Adrenal gland (tissue), 12 donors: ENCODE measurements around the gene RECQL. TPM values are rescaled to one million over a fixed set of nuclear protein-coding genes. Genes with fewer than 3 reads are reported as not detected.

Experiments
- DNase-seq, 7 donors: peaks; one replicate each; pipeline ENCODE4 v3.0.0-alpha.2; 2019 to 2020
- H3K27ac ChIP-seq, 5 donors: fragments of 200-600 bp; sonication (generic) in 4 of 5; 1 replicate in 3 of 5; 2 replicates in 2 of 5; pipeline versions ENCODE4 v1.5.1 to v1.8.0; 2016 to 2020; ENCODE audit warnings: mild to moderate bottlenecking in 1 of 5
- H3K27me3 ChIP-seq: fragments of 200-600 bp; 2 replicates; pipeline ENCODE4 v1.8.0; 2021
- H3K36me3 ChIP-seq, 2 donors: fragments of 200-600 bp; replicated peaks in 1 of 2; 1 replicate in 1 of 2; 2 replicates in 1 of 2; pipeline versions ENCODE4 v1.5.1 to v1.8.0; 2018 to 2022
- H3K4me1 ChIP-seq, 2 donors: fragments of 200-600 bp; replicated peaks in 1 of 2; 1 replicate in 1 of 2; 2 replicates in 1 of 2; pipeline versions ENCODE4 v1.5.1 to v1.8.0; 2018 to 2021
- H3K4me3 ChIP-seq, 4 donors: fragments of 200-600 bp; sonication (generic) in 3 of 4; one replicate each; pipeline ENCODE4 v1.5.1; 2016 to 2018
- H3K9me3 ChIP-seq, 3 donors: fragments of 200-600 bp; sonication (generic) in 1 of 3; replicated peaks in 1 of 3; 1 replicate in 2 of 3; 2 replicates in 1 of 3; pipeline versions ENCODE4 v1.5.1 to v1.8.0; 2016 to 2021
- POLR2A ChIP-seq, 2 donors: fragments of 450-650 bp; IDR thresholded peaks; one replicate each; pipeline ENCODE4 v1.6.1; 2017; ENCODE audit warnings: antibody characterized with exemption in 2 of 2, mild to moderate bottlenecking in 2 of 2, moderate library complexity in 1 of 2
- WGBS, 4 donors: extraction: QIAGEN DNeasy Blood & Tissue Kit in 2 of 4; methylation state at CpG; one replicate each; pipeline versions ENCODE4 v1.1.5 to v1.1.7; 2013 to 2017; 5-methylcytosine and 5-hydroxymethylcytosine counted together
- intact Hi-C, 2 donors: fragments of 100-400 bp; cut with DNase I; formaldehyde crosslinking; loops; one replicate each; pipeline versions ENCODE4 v1.14.1 to v1.15.0; 2022 to 2023
- polyA plus RNA-seq, 3 donors: library from polyadenylated mRNA; stranded (reverse); fragments of 200-250 nt in 2 of 3; fragments of 350-450 nt in 1 of 3; fragmentation: Illumina TruSeq in 1 of 3; extraction: RNeasy Lipid Tissue Mini Kit (QIAGEN cat#74804) in 1 of 3; gene quantifications; one replicate each; pipeline ENCODE4 v1.2.3, GENCODE V29; 2013 to 2014
- total RNA-seq, 9 donors: library from RNA; depleted of rRNA in 4 of 9; stranded (reverse); fragments of >200 nt in 4 of 9; fragments of 120-200 nt in 1 of 9; fragmentation: NEBNext Ultra II Directional in 1 of 9; extraction: Animal tissue kit (Norgen Biotek cat#: 25700) in 1 of 9; gene quantifications; one replicate each; pipeline versions ENCODE4 v1.1.0 to v1.2.4, GENCODE V29; 2013 to 2023
- TF ChIP-seq, protein P1 (sequence below), 6 experiments: fragments of 450-650 bp in 4 of 6; fragments of 200-600 bp in 2 of 6; sonication (generic) in 1 of 6; IDR thresholded peaks; 1 replicate in 5 of 6; 2 replicates in 1 of 6; pipeline versions ENCODE4 v1.5.1 to v1.8.0; 2016 to 2021; ENCODE audit warnings: antibody characterized with exemption in 6 of 6, mild to moderate bottlenecking in 2 of 6, moderate library complexity in 1 of 6
- donor health status: healthy with polysubstance abuse.
- donor health status: Bipolar disorder and iron deficiency.
- donor health status: DM: yes; HTN: yes; CAD: no.
- donor health status: DM: no; HTN: no; CAD: no.
- donor health status: DM: no; HTN: no; CAD: no.
- donor health status: DM: yes; HTN: yes; CAD: no.

Gene RECQL
- total and polyA plus RNA-seq, 12 donors, result 12.6 to 42.1 (median 25.8) TPM

DNA sequence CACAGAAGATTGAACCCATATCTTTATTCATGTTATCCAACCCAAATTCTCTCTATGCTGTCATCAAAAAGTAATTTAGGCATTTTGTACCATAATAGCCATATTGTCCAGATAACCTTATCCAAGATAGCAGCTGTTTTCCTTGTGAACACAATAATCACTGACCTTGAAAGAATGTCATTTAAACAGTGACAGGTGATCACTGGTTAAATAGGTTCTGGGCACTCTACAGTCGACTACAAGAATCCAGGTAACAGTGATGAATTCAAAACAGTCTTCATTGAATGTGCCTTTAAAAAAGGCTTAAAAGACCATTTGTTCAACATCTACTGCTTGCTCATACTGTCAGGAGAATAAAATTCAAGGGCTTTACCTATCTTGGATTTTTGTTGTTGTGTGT is 20.1 kb upstream of the RECQL start:
- Histone ChIP-seq H3K36me3 (peaks cover 0 to 4% of the 10 kb centered on the region in 2 donors), H3K27me3 (no peaks in the 10 kb centered on the region), H3K9me3 (no peaks in the 10 kb centered on the region), H3K4me1 (no peaks in the 10 kb centered on the region), H3K27ac (no peak overlapping the region), H3K4me3 (no peak overlapping the region)
- no peak for DNase-seq
- 53 to 64% (median 61%) methylated on average over 1 of the region's 1 CpG for WGBS, 4 donors
- TF ChIP-seq, protein P1, sequence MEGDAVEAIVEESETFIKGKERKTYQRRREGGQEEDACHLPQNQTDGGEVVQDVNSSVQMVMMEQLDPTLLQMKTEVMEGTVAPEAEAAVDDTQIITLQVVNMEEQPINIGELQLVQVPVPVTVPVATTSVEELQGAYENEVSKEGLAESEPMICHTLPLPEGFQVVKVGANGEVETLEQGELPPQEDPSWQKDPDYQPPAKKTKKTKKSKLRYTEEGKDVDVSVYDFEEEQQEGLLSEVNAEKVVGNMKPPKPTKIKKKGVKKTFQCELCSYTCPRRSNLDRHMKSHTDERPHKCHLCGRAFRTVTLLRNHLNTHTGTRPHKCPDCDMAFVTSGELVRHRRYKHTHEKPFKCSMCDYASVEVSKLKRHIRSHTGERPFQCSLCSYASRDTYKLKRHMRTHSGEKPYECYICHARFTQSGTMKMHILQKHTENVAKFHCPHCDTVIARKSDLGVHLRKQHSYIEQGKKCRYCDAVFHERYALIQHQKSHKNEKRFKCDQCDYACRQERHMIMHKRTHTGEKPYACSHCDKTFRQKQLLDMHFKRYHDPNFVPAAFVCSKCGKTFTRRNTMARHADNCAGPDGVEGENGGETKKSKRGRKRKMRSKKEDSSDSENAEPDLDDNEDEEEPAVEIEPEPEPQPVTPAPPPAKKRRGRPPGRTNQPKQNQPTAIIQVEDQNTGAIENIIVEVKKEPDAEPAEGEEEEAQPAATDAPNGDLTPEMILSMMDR (IDR thresholded peaks at IDR 0.05), result no peak
- TF ChIP-seq POLR2A (IDR thresholded peaks at IDR 0.05), result no peak
- intact Hi-C loops, result no loop called here

DNA sequence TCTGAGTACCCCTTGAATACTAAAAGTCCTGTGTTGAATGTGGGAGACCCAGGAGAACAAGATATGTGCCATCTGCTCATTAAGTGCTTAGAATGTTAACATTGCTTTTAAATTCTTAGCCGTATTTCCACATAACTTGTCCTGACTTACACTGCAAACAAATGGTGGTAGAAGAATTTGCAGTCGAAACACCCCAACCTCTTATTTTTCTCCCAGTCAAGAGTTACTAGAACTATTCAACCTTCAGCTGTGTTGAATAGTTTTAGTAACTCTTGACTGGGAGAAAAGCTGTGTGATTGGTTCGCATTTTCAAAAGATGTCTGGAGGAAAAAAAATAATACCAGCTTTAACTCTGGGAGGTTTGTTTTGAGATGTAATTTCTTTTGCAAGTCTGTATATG is 17.0 kb upstream of the RECQL start:
- Histone ChIP-seq H3K27me3 (no peaks in the 10 kb centered on the region), H3K4me1 (no peaks in the 10 kb centered on the region), H3K9me3 (no peaks in the 10 kb centered on the region), H3K36me3 (peaks cover 0 to 26% of the 10 kb centered on the region in 2 donors), H3K27ac (no peak overlapping the region), H3K4me3 (no peak overlapping the region)
- 94 to 97% (median 96%) methylated on average over 3 of the region's 3 CpGs for WGBS, 4 donors
- DNase-seq, result no peak
- intact Hi-C loops, result no loop called here
- TF ChIP-seq, protein P1 (IDR thresholded peaks at IDR 0.05), result no peak

DNA sequence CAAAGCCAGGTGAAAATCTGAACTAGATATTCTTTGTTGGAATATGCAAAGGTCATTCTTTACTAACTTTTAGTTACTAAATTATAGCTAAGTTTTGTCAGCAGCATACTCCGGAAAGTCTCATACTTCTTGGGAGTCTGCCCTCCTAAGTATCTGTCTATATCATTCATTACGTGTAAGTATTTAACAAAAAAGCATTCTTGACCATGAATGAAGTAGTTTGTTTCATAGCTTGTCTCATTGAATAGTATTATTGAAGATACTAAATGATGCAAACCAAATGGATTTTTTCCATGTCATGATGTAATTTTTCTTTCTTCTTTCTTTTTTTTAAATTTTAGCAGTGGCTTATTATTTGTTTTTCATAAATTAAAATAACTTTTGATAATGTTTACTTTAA is 14.8 kb upstream of the RECQL start:
- intact Hi-C loops, result no loop called here
- no peak overlapping the region for H3K27ac ChIP-seq
- TF ChIP-seq, protein P1 (IDR thresholded peaks at IDR 0.05), result no peak
- TF ChIP-seq POLR2A (IDR thresholded peaks at IDR 0.05), result no peak
- H3K36me3 ChIP-seq, result peaks cover 0 to 33% of the 10 kb centered on the region in 2 donors
- H3K4me3 ChIP-seq, result no peak overlapping the region
- WGBS, 4 donors, result 93 to 96% (median 94%) methylated on average over 2 of the region's 2 CpGs
- no peaks in the 10 kb centered on the region for H3K27me3 ChIP-seq
- no peaks in the 10 kb centered on the region for H3K9me3 ChIP-seq
- no peaks in the 10 kb centered on the region for H3K4me1 ChIP-seq
- no peak for DNase-seq

DNA sequence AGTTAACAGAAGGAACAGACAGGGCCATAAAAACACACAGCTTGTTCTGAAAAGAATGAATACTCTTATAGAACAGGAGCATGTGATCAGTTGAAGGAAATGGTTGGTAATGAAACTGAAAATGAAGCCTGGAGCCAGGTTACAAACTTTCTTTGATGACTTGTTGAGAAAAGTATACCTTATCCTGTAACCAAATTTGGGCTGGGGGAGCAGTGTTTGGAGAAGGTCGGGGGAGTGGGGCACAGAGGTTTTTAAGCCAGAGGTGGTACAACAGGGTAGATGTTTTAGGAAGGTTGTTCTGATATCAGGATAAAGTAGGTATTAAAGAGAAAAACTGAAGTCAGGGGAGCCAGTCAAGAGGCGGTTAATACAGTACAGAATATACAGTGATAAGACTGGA is 8.3 kb upstream of the RECQL start:
- no peak for TF ChIP-seq POLR2A (IDR thresholded peaks at IDR 0.05)
- TF ChIP-seq, protein P1 (IDR thresholded peaks at IDR 0.05), result no peak
- peaks cover 13 to 19% of the 10 kb centered on the region in 2 donors for H3K4me1 ChIP-seq
- DNase-seq, result no peak
- no peaks in the 10 kb centered on the region for H3K9me3 ChIP-seq
- 46 to 49% (median 47%) methylated on average over 2 of the region's 2 CpGs for WGBS, 4 donors
- H3K4me3 ChIP-seq, result no peak overlapping the region
- no peaks in the 10 kb centered on the region for H3K27me3 ChIP-seq
- no peak overlapping the region for H3K27ac ChIP-seq
- intact Hi-C loops, result loop anchor here in 1 of 2 donors (10.0 kb wide), 1 partner anchor 145 kb away; the partner anchor contains the start of gene LDHB
- peaks cover 0 to 15% of the 10 kb centered on the region in 2 donors for H3K36me3 ChIP-seq
